Measurements from ENCODE around the gene G0S2.

DNA sequence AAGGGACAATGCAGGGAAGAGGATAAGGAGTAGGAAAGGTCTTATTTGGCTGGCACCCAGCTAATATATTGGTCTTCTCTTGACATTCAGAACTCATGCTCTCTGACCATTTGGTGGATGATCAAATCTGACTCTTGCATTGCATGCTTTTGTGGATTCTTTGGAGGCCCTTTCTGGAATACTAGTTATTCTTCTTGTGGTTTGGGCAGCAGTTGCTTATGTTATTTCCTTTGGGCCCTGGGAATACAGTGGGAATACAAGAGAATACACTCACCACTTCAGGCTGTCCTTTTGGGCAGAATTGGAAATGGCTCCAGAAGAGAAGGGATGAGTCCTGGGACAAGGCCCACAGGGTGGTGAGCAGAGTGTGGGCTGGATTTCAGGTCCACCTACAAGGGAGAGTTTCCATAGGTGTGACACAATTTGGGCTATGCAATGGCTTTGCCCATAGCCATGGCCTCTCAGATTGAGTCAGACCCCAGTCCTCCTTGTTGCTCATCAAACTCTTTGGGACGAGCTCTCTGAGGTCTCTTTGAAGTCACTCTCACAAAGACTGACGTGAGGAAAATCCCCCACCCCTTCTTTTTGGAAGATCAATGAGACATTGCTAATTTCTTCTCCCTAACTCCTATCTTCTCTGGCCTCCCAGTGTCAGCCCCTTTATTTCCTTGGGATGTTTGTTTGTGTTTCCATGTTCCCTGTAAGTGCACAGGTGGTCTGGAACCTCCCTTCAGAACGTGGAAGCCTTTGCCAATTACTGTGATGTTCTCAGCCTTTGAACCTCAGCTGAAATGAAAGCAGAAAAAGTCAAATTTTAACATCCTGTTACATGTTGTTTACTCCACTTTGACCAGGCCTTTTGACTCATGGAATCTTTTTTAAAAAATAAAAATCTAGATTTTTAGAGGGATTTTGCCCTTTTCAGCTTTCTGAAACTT is 48.8 kb downstream of the G0S2 start:
- TF ChIP-seq CTCF (IDR thresholded peaks at IDR 0.05) (no peak), POLR2A (IDR thresholded peaks at IDR 0.05) (no peak)
